Stimulated activated CD4-positive, alpha-beta T cell treated with anti-CD3 and anti-CD28 coated beads, Interleukin-2, amount 100 ng/mL, for 48 hours (primary cell): ENCODE data around the gene RPS2.
"Not testable (repeated sequence)": the region's sequence is repeated elsewhere in the genome, so short reads cannot be mapped to it uniquely, and the experiment has no call there.

Source experiments
- DNase-seq, 2 donors: peaks; one replicate each; pipeline ENCODE4 v3.0.0-alpha.2; 2020

The RPS2 gene

DNA sequence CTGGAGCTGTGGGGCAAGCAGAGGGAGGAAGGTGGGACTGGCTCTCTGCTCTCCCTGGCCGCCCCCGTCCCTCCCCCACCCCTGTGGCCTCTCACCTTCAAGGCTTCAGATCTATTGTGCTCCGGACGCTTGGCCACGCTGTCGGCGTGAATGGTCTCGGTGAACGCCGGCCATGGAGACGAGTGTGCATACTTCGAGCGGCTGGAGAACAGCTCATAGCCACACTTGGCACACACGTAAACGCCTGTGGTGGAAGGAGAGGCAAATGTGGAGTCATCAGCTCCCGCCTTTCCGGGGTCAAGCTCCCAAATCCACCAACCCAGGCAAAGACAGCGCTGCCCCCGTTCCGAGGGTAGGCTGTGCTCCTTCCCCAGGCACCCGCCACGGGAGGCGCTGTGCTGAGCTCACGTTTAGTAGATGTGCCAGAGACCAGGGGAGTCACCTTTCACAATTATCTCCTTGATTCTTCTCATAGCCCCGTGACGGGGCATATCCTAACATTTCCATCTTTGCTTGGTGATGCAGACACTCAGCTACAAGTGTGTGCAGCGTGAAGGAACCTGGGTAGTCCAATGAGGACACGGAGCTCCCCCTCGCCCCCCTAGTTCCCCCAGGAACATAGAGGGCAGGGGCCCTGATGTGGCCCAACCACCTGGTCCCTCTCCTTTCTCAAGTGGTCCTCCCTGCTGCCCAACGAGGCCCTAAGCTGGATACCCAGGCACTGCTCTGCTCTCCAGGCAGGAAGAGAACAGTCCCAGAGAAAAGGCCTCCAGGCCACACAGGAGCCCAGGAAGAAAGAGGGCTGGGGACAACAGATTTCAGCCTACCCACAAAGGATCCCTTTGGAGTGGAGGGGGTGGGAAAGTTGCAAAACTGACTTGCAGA, 23.2 kb downstream of the RPS2 start:
- no peak for DNase-seq

DNA sequence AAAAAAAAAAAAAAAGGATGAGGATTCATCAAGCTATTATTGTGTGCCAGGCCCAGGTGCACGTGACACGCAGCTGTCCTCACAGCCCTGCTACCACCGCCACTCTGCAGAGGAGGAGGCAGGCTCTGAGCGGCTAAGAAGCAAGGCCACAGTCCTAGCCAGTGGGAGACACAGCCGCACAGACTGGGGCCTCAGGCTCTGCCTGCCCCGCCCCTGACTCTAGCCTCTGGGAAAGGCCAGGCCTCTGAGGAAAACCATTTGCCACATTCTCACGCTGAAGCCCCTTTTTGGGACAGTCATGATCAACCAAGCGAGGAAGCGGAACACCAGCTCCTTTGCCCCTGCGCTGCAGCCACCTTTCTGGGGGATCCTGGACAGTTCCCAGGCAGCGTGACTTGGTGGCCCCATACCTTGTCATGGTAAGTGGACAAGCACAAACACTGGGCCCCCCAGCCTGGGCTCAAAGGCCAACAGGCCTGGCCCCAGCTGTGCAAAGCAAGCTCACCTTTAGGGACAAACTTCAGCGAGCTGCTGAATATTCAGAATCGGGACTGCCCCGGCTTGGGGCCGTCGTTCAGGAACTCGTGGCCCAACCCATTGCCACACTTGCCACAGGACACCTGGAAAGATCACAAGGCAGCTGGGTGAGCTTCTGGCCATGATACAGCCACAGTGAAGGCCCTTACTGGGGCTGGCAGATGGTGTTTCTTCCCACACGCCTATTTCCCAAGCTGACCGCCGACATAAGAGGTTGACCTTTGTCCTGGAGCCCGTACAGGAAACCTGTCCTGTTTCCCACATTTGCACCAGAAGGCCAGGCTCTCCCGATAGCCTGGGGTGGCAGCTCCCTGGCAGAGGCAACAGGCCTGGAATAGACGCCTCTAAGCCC, 24.1 kb downstream of the RPS2 start:
- no peak for DNase-seq

DNA sequence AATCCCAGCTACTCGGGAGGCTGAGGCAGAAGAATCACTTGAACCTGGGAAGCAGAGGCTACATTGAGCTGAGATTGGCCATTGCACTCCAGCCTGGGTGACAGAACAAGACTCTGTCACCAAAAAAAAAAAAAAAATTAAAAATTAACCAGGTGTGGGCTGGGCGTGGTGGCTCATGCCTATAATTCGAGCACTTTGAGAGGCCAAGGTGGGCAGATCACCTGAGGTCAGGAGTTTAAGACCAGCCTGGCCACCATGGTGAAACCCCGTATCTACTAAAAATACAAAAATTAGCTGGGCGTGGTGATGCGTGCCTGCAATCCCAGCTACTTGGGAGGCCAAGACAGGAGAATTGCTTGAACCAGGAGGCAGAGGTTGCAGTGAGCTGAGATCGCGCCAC, 24.8 kb downstream of the RPS2 start:
- not testable (repeated sequence) for DNase-seq

DNA sequence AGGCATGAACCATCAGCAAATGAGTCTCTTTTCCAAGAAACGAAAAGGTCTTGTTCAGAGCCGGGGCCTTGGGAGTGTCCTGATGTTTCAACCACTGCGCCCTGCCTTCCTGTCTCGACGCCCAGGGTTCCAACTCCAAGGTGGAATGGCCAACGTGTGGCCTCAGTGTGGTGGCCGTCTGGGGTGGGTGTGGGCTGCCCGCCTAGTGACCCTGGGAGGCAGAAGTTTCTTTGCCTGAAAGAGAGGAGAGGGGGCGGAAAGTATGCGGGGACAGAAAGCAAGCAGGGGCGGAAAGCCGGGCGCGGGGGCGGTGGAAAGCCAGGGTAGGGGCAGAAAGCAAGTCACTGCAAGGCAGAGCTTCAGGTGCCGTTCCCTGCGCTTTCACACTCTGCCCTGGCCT, 25.7 kb downstream of the RPS2 start:
- DNase-seq, result no peak

DNA sequence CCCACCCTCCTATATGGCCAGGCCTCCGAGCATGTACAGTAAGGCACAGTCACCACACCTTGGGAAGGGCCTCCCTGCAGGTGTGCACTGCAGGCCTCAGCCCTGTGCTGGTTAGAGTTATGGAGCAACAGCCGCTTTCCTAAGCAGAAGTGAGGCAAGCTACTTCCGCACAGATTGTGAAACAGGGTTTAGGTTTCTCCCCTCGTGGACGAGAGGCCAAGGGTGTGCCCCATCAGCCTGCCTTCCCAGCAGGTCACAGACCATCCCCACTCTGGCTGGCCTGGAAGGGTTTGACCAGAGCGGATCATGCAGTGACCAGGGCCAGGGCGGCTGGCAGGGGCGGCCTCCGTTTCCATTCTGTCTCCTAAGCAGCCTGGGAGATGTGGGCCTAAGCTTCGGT, 26.3 kb downstream of the RPS2 start:
- no peak for DNase-seq

DNA sequence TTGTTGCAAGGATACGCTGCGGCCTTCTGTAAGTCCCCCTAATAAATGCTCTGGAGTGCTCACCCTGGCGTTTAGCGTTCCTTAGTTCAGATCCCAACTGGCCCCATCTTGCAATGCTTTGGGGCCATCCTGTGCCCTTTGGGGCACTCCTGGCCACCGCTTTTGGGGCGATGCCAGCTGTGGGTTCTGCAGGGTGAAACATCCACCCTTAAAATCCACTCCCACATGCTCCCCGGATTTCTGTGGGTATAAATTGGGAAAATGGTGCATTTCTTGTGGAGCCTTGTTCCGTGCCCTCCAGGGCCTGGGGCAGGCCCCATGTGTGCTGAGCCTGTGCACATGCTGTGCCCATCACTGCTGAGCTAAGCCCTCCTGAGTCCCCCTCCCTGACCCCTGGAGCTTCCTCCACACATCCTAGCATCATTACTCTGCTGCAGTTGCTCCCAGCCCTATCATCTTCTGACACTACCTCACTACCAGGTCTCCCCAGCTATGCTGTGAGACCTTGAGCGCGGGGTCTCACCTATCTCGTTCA, 27.6 kb downstream of the RPS2 start:
- DNase-seq, result no peak

DNA sequence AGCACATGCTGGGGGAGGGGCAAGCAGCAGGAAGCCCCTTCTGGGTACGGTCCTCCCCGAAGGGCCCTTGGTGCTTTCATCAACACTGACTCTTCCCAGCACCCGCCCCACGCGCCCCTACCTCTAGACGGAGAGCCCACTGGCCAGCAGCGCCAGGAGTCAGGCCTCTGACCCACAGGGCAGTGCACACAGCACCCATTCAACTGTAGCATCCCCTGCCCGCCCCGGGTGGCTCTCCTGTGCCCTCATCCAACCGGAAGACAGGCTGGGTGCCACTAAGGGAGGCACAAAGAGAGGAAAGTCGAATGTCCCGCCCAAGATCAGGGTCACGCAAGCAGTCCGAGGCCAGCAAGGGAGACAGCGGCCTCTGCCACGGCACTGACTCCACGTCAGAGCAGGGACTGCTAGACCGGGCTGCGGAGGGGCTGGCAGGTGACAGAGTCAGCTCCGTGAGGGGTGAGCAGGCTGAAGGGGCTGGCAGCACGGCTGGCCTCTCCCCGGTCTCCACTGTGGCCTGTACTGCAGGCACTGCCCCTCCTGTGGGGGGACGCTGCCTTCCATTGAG, 31.4 kb downstream of the RPS2 start:
- no peak for DNase-seq

DNA sequence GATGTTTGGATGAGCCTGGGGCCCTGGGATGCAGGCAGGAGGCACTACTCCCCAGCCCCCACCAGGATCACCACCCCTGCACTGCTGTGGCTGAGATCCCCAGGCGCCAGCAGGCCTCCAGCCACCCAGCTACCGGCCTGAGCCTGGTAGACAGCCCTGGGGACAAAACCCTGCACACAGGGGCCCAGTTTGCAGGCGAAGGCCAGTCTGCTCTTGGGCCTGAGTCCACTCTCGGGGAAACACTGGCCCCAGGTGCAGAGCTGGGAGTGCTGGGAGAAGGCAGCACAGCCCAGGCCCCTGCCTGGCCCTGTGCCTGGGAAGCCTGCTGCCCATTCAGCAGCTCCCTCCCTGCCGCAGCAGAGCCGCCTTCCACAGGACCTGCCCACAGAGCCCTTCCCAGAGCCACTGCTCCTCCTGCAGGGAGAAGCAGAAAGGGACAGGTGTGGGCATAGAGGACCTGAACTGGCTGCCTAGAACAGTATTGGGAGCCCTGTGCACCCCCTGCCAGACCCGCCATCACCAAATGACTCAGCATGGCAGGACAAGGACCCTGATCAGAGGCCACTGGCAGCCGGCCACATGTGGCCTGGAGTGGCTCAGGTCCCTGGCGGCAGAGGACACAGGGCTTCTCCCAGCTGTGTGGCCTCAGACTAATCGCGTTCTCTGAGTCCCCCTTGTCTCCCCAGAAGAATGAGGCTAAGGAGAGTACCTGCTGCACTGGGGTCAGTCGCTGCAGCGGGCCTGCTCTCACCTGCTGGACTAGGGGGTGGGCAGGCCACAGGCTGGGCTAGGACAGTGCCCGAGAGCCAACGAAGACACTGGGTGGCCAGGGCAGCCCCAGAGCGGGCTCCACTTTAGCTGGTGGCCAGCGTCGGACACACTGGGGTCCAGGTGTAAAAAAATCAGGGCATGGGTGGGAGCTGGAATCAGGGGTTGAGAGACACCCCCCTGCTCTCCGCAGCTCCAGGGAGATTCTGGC, 32.3 kb downstream of the RPS2 start:
- DNase-seq, result no peak

DNA sequence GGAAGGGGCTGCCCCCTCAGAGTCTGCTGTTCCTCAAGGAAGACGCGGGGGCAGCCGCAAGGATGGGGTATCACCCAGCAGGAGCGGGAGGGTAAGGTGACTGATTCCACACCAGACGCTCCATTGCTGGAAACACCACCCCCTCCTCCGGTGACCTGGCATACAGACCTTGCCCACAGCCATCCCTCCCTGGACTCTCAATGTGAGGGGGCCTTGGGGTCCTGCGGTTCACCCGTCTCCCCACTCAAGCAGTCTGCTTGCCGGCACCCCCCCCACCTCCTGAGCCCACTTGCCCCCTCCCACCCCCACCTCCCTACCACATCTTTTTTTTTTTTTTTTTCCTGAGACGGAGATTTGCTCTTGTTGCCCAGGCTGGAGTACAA, 34.3 kb downstream of the RPS2 start:
- DNase-seq, result no peak

DNA sequence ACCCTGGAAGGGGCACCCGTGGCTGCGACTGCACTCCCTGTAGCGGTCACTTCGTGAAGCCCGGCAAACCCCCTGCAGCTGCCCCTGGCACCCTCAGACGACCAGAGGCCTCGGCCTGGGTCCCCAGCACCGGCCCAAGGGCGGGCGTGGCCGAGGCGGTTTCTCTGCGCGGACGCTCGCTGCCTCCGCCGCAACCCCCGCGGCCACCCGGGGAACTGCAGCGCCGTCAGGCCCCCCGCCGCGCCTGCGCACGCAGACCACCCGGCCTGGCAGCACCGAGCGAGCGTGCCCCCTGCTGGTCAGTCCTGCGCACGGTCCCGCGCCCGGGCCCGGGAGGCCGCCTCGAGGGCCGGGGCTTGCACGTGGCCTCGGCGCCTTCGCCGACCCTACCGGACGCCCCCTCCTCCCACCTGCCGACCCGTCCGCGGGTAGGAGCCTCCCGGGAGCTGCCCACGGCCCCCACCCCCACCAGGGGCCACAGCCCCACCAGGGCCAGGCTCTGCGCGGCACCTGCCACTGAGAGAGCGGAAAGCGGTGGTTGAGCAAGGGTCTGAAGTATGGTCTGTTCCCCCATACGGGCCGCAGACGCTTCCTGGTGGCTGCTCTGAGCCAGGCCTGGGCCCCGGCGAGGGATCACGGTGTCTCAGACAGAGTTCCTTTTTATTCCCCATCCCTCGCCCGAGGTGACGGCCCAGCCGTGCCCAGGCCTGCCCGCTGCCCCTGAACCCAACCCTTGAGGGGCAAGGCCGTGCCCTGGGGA, 34.9 kb downstream of the RPS2 start:
- DNase-seq, result peak; percentile 97 to 99

DNA sequence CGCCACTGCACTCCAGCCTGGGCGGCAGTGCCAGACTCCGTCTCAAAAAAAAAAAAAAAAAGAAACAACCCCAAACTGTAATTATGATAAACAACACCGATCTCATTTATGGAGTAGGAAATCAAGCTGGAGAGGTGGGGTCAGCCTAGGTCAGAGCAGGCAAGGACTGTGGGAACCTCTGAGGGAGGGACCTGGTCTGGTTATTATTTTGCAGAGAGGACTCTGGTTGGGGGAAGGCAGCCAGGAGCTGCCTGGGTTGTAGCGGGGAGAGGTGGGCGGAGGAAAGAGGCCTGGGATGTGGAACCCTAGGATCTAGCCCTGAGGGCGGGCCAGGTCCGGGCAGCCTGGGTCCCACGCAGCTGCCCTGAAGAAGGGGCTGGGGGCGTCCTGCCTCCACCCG, 35.5 kb downstream of the RPS2 start:
- peak in 1 of 2 donors; percentile 4 for DNase-seq

DNA sequence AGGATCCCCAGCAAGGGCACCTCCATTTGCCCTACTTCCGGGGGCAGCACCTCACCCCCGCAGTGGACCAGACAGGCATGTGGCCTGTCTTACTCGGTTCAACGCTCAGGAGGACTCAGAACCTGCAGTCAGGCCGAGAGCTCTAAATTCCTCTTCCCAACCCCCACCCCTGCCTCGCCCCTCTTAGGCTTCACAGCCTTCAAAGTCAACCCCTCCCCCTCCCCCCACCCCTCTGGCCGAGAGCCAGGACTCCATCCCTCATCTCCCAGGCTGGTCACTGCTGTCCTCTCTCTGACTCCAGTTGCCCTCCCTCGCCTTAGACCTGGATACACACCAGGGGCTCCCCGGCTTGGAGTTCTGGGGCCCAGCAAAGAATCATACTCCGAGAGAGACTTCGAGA, 38.4 kb downstream of the RPS2 start:
- DNase-seq, result no peak

DNA sequence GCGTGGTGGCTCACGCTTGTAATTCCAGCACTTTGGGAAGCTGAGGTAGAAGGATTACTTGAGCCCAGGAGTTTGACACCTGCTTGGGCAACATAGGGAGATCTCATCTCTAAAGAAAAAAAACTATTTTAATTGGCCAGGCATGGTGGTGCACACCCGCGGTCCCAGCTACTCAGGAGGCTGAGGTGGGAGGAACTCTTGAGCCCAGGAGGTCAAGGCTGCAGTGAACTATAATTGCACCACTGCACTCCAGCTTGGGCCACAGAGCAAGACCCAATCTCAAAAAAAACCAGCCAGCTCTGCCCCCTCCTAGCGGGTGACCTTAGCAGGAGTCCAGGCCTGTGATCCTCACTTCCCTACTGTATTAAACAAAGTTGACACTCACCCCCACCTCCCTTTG, 40.5 kb downstream of the RPS2 start:
- DNase-seq, result no peak

DNA sequence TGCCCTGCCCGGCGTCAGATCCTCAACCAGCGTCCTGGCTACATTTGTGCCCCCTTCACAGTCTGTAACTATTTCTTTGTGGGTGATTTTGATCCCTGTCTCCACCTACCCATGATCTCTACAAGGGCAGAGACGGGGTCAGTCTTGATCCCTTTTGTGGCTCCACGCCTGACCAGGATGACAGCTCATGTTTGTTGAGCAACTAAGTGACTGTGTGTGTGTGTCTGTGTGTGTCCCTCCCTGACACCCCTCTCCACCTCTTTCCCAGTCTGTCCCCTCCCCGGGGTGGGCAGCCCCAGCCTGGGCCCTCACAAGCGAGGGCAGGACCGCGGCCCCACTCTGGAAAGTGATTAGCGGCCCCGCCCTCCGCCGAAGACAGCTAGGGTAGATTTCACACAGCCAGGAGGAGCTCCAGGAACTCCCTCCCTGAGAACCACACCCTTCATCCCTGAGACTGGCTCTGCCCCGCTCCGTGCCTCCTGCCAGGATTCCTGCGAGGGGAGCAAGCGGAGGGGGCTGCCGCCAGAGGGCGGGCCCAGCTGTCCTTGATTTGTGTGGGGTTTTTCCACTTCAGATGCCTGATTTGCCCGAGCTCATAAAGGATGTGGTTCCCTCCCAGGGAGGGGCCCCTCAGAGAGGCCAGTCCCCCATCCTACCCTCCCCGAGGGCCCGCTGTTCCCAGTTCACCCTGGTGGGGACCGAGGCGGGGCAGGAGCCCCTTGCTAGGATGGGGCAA, 41.2 kb downstream of the RPS2 start:
- DNase-seq, result peak in 1 of 2 donors; percentile 12

DNA sequence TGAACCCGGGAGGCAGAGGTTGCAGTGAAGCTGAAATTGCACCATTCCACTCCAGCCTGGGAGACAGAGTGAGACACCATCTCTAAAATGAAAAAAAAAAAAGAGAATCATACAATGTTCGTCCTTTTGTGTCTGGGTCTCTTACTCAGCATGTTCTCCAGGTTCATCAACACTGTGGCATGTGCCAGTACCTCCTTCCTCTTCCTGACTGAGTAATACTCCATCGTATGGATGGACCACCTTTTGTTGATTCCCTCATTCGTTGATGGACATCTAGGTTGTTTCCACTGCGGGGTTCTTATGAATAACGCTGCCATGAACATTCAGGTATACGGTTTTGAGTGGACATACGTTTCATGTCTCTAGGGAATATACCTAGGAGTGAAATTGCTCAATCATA, 42.3 kb downstream of the RPS2 start:
- DNase-seq, result no peak

DNA sequence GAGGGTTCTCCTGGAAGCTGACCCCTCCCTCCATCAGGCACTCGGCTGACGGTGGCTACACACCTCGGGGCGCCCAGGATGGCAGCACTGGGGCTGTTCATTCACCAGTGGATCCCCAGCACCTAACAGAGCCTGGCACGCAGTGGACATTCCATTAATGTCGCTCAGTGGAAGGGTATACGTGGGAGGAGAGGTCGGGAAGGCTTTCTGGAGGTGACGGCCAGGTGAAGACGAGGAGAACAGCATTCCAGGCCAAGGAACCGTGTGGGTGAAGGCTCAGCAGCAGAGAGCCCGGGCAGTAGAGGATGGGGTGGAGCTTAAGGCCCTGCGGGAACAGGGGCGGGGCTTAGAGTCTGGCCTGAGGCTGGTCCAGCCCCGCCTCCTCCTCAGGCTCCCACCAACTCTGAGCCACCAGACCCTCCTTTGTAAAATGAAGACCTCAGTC, 43.9 kb downstream of the RPS2 start:
- DNase-seq, result peak in 1 of 2 donors; percentile 24

DNA sequence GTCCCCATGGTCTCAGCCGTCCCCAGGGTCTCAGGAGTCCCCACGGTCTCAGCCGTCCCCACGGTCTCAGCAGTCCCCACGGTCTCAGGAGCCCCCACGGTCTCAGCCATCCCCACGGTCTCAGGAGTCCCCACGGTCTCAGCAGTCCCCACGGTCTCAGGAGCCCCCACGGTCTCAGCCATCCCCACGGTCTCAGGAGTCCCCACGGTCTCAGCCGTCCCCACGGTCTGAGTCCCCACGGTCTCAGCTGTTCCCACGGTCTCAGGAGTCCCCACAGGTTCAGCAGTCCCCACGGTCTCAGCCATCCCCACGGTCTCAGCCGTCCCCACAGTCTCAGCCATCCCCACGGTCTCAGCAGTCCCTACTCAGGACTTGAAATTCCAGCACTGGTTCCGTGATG, 44.5 kb downstream of the RPS2 start:
- DNase-seq, result not testable (repeated sequence)

DNA sequence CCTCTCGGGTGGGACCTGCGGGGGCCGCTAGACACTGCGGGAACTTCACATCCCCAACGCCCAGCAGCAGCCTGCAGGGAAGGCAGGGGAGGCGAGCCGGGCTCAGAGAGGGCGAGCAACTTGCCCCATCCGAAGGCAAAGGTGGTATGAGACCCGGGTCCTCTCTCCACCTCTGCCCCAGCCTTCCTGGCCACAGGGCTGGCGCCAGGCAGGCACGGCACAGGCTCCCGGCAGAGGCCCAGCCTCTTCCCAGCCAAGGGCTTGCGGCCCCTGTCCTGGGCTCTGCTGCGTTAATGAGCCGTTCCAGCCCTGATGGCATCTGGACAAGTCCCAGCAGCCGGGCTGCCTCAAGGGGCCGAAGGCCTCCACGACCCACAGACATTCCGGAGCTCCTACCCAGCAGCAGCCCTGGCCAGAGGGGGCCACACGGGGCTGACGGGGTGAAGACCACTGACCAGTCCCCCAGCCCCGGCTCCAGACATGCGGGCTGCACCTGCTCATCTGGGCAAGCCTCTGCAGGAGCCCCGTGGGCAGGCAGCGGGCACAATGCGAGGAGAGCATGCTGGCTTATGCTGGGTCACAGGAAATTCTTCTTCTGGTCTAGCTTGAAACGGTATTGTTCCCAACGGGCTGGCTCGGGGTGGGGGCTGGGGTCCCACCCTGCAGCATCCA, 45.2 kb downstream of the RPS2 start:
- DNase-seq, result no peak

DNA sequence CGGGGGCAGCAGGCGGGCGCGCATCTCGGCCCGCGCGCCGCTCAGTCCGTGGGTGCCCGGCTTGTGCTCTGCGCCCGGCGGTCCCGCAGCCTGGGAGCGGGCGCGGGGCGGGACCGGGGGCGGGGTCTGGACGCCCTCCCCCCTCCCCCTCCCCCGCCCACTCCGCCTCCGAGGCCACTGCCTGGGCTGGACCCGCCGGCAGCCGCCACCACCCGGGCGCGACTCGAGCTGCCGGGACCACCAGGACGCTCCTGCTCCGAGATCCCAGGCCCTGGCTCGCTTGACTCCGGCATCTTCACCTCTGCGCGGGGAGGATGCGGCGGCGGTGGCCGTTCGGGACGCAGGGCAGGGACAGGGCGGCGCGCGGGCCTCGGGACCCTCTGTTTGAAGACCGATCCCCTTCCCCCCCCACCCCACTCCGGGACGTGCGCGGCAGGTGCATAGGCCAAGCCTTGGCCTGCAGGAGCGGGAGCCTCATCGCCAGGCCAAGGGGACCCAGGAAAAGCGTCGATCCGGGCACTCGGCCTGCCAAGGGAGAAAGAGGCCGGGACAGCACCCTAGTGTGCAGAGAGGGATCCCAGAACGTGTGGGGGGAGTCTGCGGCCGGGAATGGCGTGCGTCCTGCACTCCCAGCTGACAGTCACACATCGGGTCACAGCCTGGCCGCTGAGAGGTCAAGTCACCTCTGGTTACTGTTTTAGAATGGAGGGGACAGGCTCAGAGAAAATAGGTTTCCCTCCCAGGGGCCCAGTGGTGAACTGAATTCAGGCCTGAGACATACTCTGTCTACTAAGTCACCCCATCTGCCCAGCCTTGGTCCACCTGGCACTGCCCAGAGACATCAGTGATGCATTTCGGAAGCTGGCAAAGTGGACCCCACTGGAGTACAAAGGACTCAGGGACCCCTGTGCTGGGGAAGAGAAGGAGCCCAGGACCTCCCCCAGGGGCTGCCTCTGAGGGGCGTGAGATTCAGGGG, 46.0 kb downstream of the RPS2 start, which contains the start of gene HS3ST6:
Gene HS3ST6 (minus strand): TSS at position 65 of the 976 bp plus-strand sequence. CDS start 92 bp downstream, outside the sequence.
- DNase-seq, result no peak
